Measurements from ENCODE around the gene SLFN11. TPM values are rescaled to one million over a fixed set of nuclear protein-coding genes. Genes with fewer than 3 reads are reported as not detected.
"Not testable (repeated sequence)": the region's sequence is repeated elsewhere in the genome, so short reads cannot be mapped to it uniquely, and the experiment has no call there.

Gene SLFN11
- total and polyA plus RNA-seq, 3 experiments from 2014 or later: 17.0 to 48.4 (median 39.5) TPM

- H3K36me3 Mint-ChIP-seq; H3K9me3 Mint-ChIP-seq; H3K9me3 ChIP-seq (ENCODE audit: low read length); H3K36me3 ChIP-seq (ENCODE audit: insufficient read depth, low read length); H3K4me1 Mint-ChIP-seq; H3K27me3 ChIP-seq (ENCODE audit: insufficient read depth, low read length, poor library complexity, severe bottlenecking); CTCF ChIA-PET; DNase-seq; H3K4me3 Mint-ChIP-seq; H3K27ac Mint-ChIP-seq; H3K4me1 ChIP-seq (ENCODE audit: insufficient read depth, low read length); POLR2A ChIA-PET; H3K4me3 ChIP-seq (ENCODE audit: low read length); H3K27me3 Mint-ChIP-seq; H3K27ac ChIP-seq (ENCODE audit: low read depth, low read length): not testable (repeated sequence)
Observed at GRCh38 chr17:35393783-35394182, 20.4 kb upstream of the SLFN11 start.

GRCh38 chr17:35390663-35391062, 17.2 kb upstream of the SLFN11 start:
- Histone ChIP-seq H3K9me3 (ENCODE audit: low read length) (no peaks in the 10 kb centered on the region), H3K4me3 (ENCODE audit: low read length) (no peak overlapping the region), H3K36me3 (ENCODE audit: insufficient read depth, low read length) (no peaks in the 10 kb centered on the region), H3K4me1 (ENCODE audit: insufficient read depth, low read length) (no peaks in the 10 kb centered on the region), H3K27ac (ENCODE audit: low read depth, low read length) (no peak overlapping the region), H3K27me3 (ENCODE audit: insufficient read depth, low read length, poor library complexity, severe bottlenecking) (no peaks in the 10 kb centered on the region)
- POLR2A ChIA-PET: no interaction called here
- Mint-ChIP-seq H3K9me3 (peaks cover 0 to 3% (median 0%) of the 10 kb centered on the region in 5 donors), H3K4me1 (no peaks in the 10 kb centered on the region), H3K36me3 (peaks cover 0 to 13% (median 6%) of the 10 kb centered on the region in 3 donors), H3K27me3 (peaks cover 4% of the 10 kb centered on the region in 2 donors), H3K27ac (no peak overlapping the region), H3K4me3 (no peak overlapping the region)
- CTCF ChIA-PET: no interaction called here
- no peak for DNase-seq

DNA sequence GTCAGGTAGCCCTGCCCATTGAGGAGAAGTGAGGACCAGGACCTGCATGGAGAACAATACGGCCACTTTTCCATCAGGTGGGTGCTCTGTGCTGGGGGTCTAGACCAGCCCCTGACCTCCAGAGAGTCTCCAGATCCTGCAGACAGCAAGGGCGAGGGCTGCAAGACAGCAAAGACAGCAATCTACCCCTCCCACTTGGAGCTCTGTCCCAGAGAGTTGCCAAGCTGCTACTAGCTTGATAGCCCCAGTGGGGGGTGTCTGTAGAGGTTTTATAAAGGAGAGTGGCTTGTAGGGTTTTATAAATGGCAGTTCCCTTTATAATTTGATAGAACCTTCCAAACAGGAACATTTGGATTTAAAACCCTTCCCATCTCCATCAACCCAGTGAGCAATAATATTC, 16.7 kb upstream of the SLFN11 start:
- H3K4me1 ChIP-seq (ENCODE audit: insufficient read depth, low read length): no peaks in the 10 kb centered on the region
- peaks cover 0 to 15% (median 6%) of the 10 kb centered on the region in 3 donors for H3K36me3 Mint-ChIP-seq
- no peak overlapping the region for H3K4me3 Mint-ChIP-seq
- peaks cover 4% of the 10 kb centered on the region in 2 donors for H3K27me3 Mint-ChIP-seq
- no peak overlapping the region for H3K27ac Mint-ChIP-seq
- no peak overlapping the region for H3K27ac ChIP-seq (ENCODE audit: low read depth, low read length)
- POLR2A ChIA-PET: no interaction called here
- H3K27me3 ChIP-seq (ENCODE audit: insufficient read depth, low read length, poor library complexity, severe bottlenecking): no peaks in the 10 kb centered on the region
- no peak overlapping the region for H3K4me3 ChIP-seq (ENCODE audit: low read length)
- CTCF ChIA-PET: no interaction called here
- peaks cover 0 to 3% (median 0%) of the 10 kb centered on the region in 5 donors for H3K9me3 Mint-ChIP-seq
- no peaks in the 10 kb centered on the region for H3K4me1 Mint-ChIP-seq
- no peaks in the 10 kb centered on the region for H3K36me3 ChIP-seq (ENCODE audit: insufficient read depth, low read length)
- no peak for DNase-seq
- no peaks in the 10 kb centered on the region for H3K9me3 ChIP-seq (ENCODE audit: low read length)

DNA sequence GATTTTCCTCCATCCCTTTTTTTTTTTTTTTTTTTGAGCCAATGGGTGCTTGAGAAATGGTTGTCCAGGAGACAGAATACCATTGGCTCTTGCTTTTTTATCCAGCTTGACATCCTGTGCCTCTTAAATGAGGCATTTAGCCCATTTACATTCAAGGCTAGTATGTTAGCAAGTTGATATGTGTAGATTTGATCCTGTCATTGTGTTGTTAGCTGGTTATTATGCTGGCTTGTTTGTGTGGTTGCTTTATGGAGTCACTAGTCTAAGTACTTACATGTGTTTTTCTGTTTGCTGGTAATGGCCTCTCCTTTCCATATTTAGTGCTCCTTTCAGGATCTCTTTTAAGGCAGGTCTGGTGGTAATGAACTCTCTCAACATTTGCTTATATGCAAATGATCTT, 14.1 kb upstream of the SLFN11 start:
- Histone ChIP-seq H3K27me3 (ENCODE audit: insufficient read depth, low read length, poor library complexity, severe bottlenecking) (no peaks in the 10 kb centered on the region), H3K27ac (ENCODE audit: low read depth, low read length) (no peak overlapping the region), H3K4me1 (ENCODE audit: insufficient read depth, low read length) (no peaks in the 10 kb centered on the region), H3K36me3 (ENCODE audit: insufficient read depth, low read length) (no peaks in the 10 kb centered on the region), H3K9me3 (ENCODE audit: low read length) (no peaks in the 10 kb centered on the region), H3K4me3 (ENCODE audit: low read length) (no peak overlapping the region)
- no peaks in the 10 kb centered on the region for H3K4me1 Mint-ChIP-seq
- no peak overlapping the region for H3K27ac Mint-ChIP-seq
- POLR2A ChIA-PET: no interaction called here
- CTCF ChIA-PET: no interaction called here
- peaks cover 0 to 4% of the 10 kb centered on the region in 2 donors for H3K27me3 Mint-ChIP-seq
- DNase-seq: no peak
- peaks cover 0 to 3% (median 0%) of the 10 kb centered on the region in 5 donors for H3K9me3 Mint-ChIP-seq
- peaks cover 0 to 15% (median 4%) of the 10 kb centered on the region in 3 donors for H3K36me3 Mint-ChIP-seq
- no peak overlapping the region for H3K4me3 Mint-ChIP-seq

- Mint-ChIP-seq H3K27ac (no peak overlapping the region), H3K36me3 (peaks cover 0 to 17% (median 0%) of the 10 kb centered on the region in 3 donors), H3K4me1 (peaks cover 19 to 27% (median 25%) of the 10 kb centered on the region in 3 donors), H3K4me3 (peak overlapping the region in 2 of 7 donors; percentile 26 to 43), H3K27me3 (peaks cover 0 to 1% of the 10 kb centered on the region in 2 donors), H3K9me3 (no peaks in the 10 kb centered on the region)
- Histone ChIP-seq H3K27me3 (ENCODE audit: insufficient read depth, low read length, poor library complexity, severe bottlenecking) (no peaks in the 10 kb centered on the region), H3K36me3 (ENCODE audit: insufficient read depth, low read length) (no peaks in the 10 kb centered on the region), H3K4me3 (ENCODE audit: low read length) (no peak overlapping the region), H3K27ac (ENCODE audit: low read depth, low read length) (no peak overlapping the region), H3K4me1 (ENCODE audit: insufficient read depth, low read length) (no peaks in the 10 kb centered on the region), H3K9me3 (ENCODE audit: low read length) (no peaks in the 10 kb centered on the region)
- ChIA-PET POLR2A (no interaction called here), CTCF (no interaction called here)
- DNase-seq: no peak
Observed at GRCh38 chr17:35377706-35378105, 4.3 kb upstream of the SLFN11 start.

DNA sequence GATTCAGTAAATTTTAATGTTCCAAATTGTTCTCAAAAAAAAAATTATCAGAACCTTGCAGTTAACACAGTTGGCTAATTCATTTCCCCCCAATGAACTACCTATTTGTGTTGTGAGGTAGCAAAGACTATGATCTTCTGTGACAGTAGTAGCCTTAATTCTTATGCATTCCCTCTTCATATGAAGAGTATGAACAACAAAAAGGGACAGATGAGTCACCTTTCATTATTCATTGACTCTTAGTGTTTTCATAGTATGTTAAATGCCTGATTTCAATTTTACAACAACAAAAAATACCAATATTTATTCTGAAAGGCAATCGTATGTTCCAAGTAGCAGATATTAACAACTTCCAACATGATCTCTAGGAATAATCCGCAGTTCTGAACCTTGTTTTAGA, 3.6 kb upstream of the SLFN11 start:
- peak overlapping the region in 1 of 7 donors; percentile 19 for H3K4me3 Mint-ChIP-seq
- peaks cover 24 to 31% (median 29%) of the 10 kb centered on the region in 3 donors for H3K4me1 Mint-ChIP-seq
- H3K4me1 ChIP-seq (ENCODE audit: insufficient read depth, low read length): no peaks in the 10 kb centered on the region
- H3K36me3 ChIP-seq (ENCODE audit: insufficient read depth, low read length): no peaks in the 10 kb centered on the region
- peaks cover 0 to 17% (median 0%) of the 10 kb centered on the region in 3 donors for H3K36me3 Mint-ChIP-seq
- H3K9me3 ChIP-seq (ENCODE audit: low read length): no peaks in the 10 kb centered on the region
- no peaks in the 10 kb centered on the region for H3K27me3 ChIP-seq (ENCODE audit: insufficient read depth, low read length, poor library complexity, severe bottlenecking)
- H3K27me3 Mint-ChIP-seq: peaks cover 0 to 1% of the 10 kb centered on the region in 2 donors
- POLR2A ChIA-PET: no interaction called here
- H3K27ac Mint-ChIP-seq: peak overlapping the region in 2 of 8 donors; percentile 11 to 13
- DNase-seq: no peak
- CTCF ChIA-PET: no interaction called here
- no peaks in the 10 kb centered on the region for H3K9me3 Mint-ChIP-seq
- no peak overlapping the region for H3K4me3 ChIP-seq (ENCODE audit: low read length)
- H3K27ac ChIP-seq (ENCODE audit: low read depth, low read length): no peak overlapping the region

GRCh38 chr17:35376245-35376644, 2.8 kb upstream of the SLFN11 start:
- CTCF ChIA-PET: no interaction called here
- Histone ChIP-seq H3K27ac (ENCODE audit: low read depth, low read length) (no peak overlapping the region), H3K36me3 (ENCODE audit: insufficient read depth, low read length) (no peaks in the 10 kb centered on the region), H3K27me3 (ENCODE audit: insufficient read depth, low read length, poor library complexity, severe bottlenecking) (no peaks in the 10 kb centered on the region), H3K4me3 (ENCODE audit: low read length) (no peak overlapping the region), H3K4me1 (ENCODE audit: insufficient read depth, low read length) (no peaks in the 10 kb centered on the region), H3K9me3 (ENCODE audit: low read length) (no peaks in the 10 kb centered on the region)
- H3K36me3 Mint-ChIP-seq: peaks cover 0 to 17% (median 0%) of the 10 kb centered on the region in 3 donors
- peak overlapping the region; percentile 43 to 92 (median 77) for H3K27ac Mint-ChIP-seq
- peaks cover 32 to 39% (median 37%) of the 10 kb centered on the region in 3 donors for H3K4me1 Mint-ChIP-seq
- H3K9me3 Mint-ChIP-seq: no peaks in the 10 kb centered on the region
- DNase-seq: no peak
- POLR2A ChIA-PET: no interaction called here
- H3K4me3 Mint-ChIP-seq: peak overlapping the region in 6 of 7 donors; percentile 12 to 75 (median 32)
- H3K27me3 Mint-ChIP-seq: peaks cover 0 to 1% of the 10 kb centered on the region in 2 donors

GRCh38 chr17:35374766-35375344, 1.4 kb upstream of the SLFN11 start:
- Mint-ChIP-seq H3K4me1 (peaks cover 46 to 53% (median 48%) of the 10 kb centered on the region in 3 donors), H3K36me3 (peaks cover 0 to 20% (median 8%) of the 10 kb centered on the region in 3 donors), H3K4me3 (peak overlapping the region; percentile 96 to 100 (median 99)), H3K27ac (peak overlapping the region; percentile 98 to 100 (median 100)), H3K9me3 (peaks cover 4 to 9% (median 4%) of the 10 kb centered on the region in 5 donors), H3K27me3 (peaks cover 0 to 1% of the 10 kb centered on the region in 2 donors)
- Histone ChIP-seq H3K27ac (ENCODE audit: low read depth, low read length) (peak overlapping the region; percentile 87), H3K4me3 (ENCODE audit: low read length) (peak overlapping the region; percentile 97), H3K4me1 (ENCODE audit: insufficient read depth, low read length) (no peaks in the 10 kb centered on the region), H3K9me3 (ENCODE audit: low read length) (no peaks in the 10 kb centered on the region), H3K27me3 (ENCODE audit: insufficient read depth, low read length, poor library complexity, severe bottlenecking) (no peaks in the 10 kb centered on the region), H3K36me3 (ENCODE audit: insufficient read depth, low read length) (no peaks in the 10 kb centered on the region)
- DNase-seq: no peak
- ChIA-PET POLR2A (interaction anchor here (0.6 to 2.1 kb wide), 6 partner anchors 56 to 113 kb away, joined by 3 to 9 read pairs (median 4); partner anchors contain the start of gene SLFN13), CTCF (interaction anchor here (1.3 to 2.2 kb wide), 2 partner anchors 62 to 113 kb away, joined by 4 to 13 read pairs; no protein-coding TSS in a partner anchor)

Data from CD8-positive, alpha-beta memory T cell (primary cell).